GM12873 (cell line): ENCODE data around the gene BTBD17.

Source experiments
- TF ChIP-seq, protein P1 (sequence below): IDR thresholded peaks from 2 replicates; pipeline ENCODE4 v1.5.1; 2012; ENCODE audit warnings: low read depth, mild to moderate bottlenecking, moderate library complexity, low read length, control low read depth; ENCODE audit not compliant: insufficient read depth; ENCODE audit errors: missing control alignments

BTBD17 gene

DNA sequence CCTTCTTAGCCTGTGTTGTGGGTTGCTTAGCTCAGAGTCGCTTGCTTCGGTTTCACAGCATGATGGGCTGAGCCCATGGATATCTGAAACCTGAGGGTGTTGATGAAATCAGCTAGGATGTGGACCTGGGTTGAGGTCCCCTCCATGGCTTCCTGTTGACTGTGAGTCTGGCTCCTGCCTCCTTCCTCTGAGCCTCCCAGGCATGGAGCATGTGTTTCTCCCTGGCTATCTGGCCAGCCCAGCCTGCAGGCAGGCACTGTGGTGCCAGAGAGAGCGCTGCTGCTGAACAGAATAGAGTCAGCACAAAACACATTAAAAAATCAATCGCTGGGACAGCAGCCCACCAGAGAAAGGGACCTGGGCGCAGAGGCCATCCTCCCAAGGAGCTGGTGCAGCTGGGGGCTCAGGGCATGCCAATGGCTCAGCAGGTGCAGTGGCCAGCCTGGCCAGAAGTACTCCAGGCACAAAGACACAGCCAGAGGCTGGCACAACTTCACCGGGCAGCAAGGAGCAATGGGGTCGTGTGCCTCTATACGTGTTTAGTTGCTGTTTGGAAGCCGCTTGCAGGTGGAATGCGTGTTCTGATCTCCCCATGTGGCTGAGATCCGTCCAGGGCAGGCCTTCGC is 42.0 kb upstream of the BTBD17 start:
- TF ChIP-seq, protein P1, sequence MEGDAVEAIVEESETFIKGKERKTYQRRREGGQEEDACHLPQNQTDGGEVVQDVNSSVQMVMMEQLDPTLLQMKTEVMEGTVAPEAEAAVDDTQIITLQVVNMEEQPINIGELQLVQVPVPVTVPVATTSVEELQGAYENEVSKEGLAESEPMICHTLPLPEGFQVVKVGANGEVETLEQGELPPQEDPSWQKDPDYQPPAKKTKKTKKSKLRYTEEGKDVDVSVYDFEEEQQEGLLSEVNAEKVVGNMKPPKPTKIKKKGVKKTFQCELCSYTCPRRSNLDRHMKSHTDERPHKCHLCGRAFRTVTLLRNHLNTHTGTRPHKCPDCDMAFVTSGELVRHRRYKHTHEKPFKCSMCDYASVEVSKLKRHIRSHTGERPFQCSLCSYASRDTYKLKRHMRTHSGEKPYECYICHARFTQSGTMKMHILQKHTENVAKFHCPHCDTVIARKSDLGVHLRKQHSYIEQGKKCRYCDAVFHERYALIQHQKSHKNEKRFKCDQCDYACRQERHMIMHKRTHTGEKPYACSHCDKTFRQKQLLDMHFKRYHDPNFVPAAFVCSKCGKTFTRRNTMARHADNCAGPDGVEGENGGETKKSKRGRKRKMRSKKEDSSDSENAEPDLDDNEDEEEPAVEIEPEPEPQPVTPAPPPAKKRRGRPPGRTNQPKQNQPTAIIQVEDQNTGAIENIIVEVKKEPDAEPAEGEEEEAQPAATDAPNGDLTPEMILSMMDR = no peak

DNA sequence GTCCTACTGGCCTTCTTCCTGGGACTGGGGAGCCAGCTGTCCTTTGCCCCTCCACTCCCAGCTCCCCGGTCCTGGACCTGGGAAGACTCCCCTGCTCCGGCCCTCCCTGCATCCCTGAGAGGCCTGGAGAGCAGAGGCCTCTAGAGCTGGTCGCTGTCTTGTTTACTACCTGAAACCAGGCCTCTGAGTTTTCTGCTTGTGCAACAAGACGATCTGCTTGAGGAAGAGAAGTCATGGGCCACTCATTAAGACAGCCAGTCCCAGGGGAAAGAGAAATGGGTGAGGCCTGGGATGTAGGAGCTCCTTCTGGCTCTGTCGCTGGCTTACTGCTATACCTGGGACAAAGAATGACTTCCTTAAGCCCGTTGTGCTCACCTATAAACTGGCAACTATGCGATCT is 40.4 kb upstream of the BTBD17 start:
- TF ChIP-seq, protein P1 = no peak

DNA sequence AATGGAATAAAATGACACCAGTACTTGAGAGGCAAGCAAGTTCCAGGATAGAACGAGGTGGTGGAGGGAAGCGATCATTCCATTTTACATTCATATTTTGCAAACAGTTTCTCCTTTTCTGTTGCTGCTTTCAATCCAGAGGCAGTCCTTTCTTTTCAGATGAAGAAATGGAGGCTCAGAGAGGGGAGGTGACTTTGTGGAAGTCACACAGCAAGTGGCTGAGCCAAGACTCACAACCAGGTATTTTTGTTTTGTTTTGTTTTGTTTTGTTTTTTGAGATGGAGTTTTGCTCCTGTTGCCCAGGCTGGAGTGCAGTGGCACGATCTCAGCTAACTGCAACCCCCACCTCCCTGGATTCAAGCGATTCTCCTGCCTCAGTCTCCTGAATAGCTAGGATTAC is 34.9 kb upstream of the BTBD17 start:
- TF ChIP-seq, protein P1 = no peak

DNA sequence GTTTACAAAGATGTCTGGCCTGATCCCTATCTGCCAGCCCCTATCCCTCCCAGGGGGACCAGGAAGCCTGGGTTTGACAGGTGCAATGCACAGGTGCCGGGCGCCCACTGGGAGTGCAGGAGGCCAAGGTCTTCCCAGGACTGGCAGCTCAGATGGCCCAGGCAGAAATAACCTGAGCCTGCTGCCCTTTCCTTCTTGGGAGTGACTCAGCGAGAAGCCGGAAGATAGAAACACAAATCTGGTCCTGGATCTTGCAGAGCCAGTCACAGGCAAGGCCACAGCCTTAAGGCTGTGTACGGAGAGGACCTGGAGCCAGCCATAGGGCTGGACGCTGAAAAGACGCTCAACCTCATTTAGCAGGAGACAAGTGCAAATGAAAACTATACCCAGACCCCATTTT is 33.3 kb upstream of the BTBD17 start:
- TF ChIP-seq, protein P1 = no peak

DNA sequence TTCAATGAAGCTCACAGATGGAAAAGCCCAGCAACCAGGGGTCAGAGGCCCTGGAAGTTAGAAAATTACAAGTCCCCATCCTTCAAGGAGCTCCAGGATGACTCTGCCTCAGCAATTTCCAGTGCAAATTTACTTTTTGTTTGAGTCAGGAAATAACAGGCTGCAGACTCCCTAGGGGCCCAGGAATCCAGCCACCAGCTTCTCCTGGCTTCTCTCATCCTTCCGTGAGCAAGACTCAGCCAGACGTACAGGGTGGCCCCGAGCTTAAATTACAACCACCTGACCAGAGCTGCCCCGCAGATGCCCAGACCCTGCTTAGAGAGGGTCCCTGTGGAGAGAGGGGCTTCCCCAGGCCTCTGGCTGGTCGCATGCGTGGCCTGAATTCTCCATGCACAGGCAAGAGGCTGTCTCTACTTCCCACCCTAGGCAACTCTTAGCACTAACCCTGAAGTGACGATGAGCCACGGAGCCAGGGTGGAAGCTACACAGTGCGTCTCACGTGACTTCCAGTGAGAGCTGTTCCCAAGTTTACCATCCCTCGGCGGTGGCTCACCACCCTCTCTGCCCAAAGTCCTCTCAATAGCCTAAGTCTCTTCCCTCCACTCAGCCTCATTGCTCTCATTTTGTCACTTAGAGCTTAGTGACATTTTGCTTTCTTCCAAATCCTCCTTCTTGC is 32.7 kb upstream of the BTBD17 start:
- TF ChIP-seq, protein P1 = no peak

DNA sequence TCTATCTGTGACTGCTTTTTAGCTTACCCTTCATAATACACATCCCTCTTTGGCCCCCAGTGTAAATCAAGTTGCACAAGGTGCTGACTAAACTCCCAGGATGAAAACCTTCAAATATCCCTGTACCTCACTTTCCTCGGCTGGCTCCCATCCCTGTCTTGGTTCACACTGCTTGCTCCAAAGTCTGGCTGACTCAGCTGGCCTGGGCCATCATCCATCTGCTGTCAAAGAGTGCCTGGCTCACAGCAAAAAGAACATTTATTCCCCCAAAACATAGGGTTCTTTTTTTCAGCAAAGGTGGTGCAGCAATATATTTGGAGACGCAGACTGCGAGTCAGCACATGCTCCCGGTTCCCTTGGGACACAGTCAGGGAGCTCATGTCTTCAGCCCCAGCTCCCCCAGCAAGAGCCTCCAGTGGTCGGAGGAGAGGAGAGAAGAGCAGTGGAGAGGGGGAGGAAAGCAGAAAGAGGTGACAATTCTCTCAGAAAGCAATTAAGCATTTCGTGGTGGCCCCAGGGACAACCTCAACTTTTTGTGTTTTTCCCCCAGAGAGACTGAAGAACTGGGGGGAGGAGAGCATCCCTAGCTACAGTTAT is 31.8 kb upstream of the BTBD17 start:
- TF ChIP-seq, protein P1 = no peak

DNA sequence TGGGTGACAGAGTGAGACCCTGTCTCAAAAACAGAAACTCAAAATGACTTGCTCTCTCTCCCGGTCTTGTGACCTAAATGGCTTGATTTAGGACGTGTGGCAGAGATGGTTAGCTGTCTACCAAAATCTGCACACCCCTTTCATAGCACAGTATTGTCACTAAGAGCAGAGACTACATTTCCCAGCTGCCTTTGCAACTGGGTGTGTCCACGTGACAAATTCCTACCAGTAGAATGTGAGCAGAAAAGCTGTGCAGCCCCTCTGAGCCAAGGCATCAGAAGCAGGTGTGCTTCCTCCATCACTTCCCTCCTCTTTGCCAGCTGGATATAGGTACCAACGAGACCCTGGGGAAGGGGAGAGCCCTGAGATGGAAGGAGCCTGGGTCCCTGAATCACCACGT is 31.2 kb upstream of the BTBD17 start:
- TF ChIP-seq, protein P1 = no peak
